GM23338 (cell line): ENCODE measurements around the gene NPLOC4. TPM values are rescaled to one million over a fixed set of nuclear protein-coding genes. Genes with fewer than 3 reads are reported as not detected.

Experiments
- ATAC-seq: fragments of 200-7000 bp; cut with Tn5 transposase; 3 replicates; pipeline ENCODE4 v1.9.1; 2020
- DNase-seq: peaks from one replicate; pipeline ENCODE4 v3.0.0-alpha.2; 2015; ENCODE audit warnings: low spot score
- H2AFZ ChIP-seq: fragments of 200-600 bp; sonication (generic); 2 replicates; pipeline ENCODE4 v1.8.0; 2016; ENCODE audit warnings: antibody characterized with exemption, mild to moderate bottlenecking, moderate library complexity
- H3F3A ChIP-seq: fragments of 200-600 bp; sonication (generic); replicated peaks from 2 replicates; pipeline ENCODE4 v1.8.0; 2017; ENCODE audit warnings: antibody characterized with exemption, mixed run types, low read depth
- H3K27ac ChIP-seq: fragments of 200-600 bp; sonication (generic); 2 replicates; pipeline ENCODE4 v1.6.1; 2016; ENCODE audit warnings: low read depth
- H3K27me3 ChIP-seq: fragments of 200-600 bp; sonication (generic); 2 replicates; pipeline ENCODE4 v1.8.0; 2016; ENCODE audit warnings: mild to moderate bottlenecking, mixed run types, moderate library complexity; ENCODE audit not compliant: insufficient read depth
- H3K36me3 ChIP-seq: fragments of 200-600 bp; sonication (generic); 2 replicates; pipeline ENCODE4 v1.8.0; 2016; ENCODE audit warnings: mild to moderate bottlenecking; ENCODE audit not compliant: insufficient read depth
- H3K4me1 ChIP-seq: fragments of 200-600 bp; sonication (generic); 2 replicates; pipeline ENCODE4 v1.8.0; 2016; ENCODE audit warnings: mild to moderate bottlenecking, moderate library complexity; ENCODE audit not compliant: insufficient read depth
- H3K4me2 ChIP-seq: fragments of 200-600 bp; sonication (generic); 2 replicates; pipeline ENCODE4 v1.7.1; 2017; ENCODE audit warnings: mixed run types
- H3K4me3 ChIP-seq: fragments of 200-600 bp; sonication (generic); 2 replicates; pipeline ENCODE4 v1.6.1; 2016; ENCODE audit warnings: mixed run types
- H3K79me2 ChIP-seq: fragments of 200-600 bp; sonication (generic); replicated peaks from 2 replicates; pipeline ENCODE4 v1.8.0; 2017; ENCODE audit warnings: mild to moderate bottlenecking; ENCODE audit not compliant: insufficient read depth
- H3K9me2 ChIP-seq: fragments of 200-600 bp; sonication (generic); 2 replicates; pipeline ENCODE4 v1.8.0; 2017; ENCODE audit not compliant: insufficient read depth
- H4K20me1 ChIP-seq: fragments of 200-600 bp; sonication (generic); replicated peaks from 2 replicates; pipeline ENCODE4 v1.8.0; 2017; ENCODE audit warnings: mild to moderate bottlenecking; ENCODE audit not compliant: insufficient read depth
- H3K27ac Mint-ChIP-seq: 2 replicates; pipeline ENCODE4 v1.8.0; 2020; ENCODE audit warnings: inconsistent platforms, mild to moderate bottlenecking, moderate library complexity, mixed read lengths
- H3K27me3 Mint-ChIP-seq: 3 replicates; pipeline ENCODE4 v1.8.0; 2022; ENCODE audit warnings: low read depth, mild to moderate bottlenecking, moderate library complexity, mixed read lengths, inconsistent platforms; ENCODE audit not compliant: insufficient read depth, poor library complexity
- H3K36me3 Mint-ChIP-seq: 3 replicates; pipeline ENCODE4 v1.8.0; 2021; ENCODE audit warnings: low read depth, mild to moderate bottlenecking, inconsistent platforms, moderate library complexity, mixed read lengths
- H3K4me1 Mint-ChIP-seq: 3 replicates; pipeline ENCODE4 v1.8.0; 2020; ENCODE audit warnings: mild to moderate bottlenecking, inconsistent platforms, mixed read lengths
- H3K4me3 Mint-ChIP-seq: 3 replicates; pipeline ENCODE4 v1.8.0; 2021; ENCODE audit warnings: moderate library complexity, mild to moderate bottlenecking, inconsistent platforms, mixed read lengths
- H3K9me3 Mint-ChIP-seq: 3 replicates; pipeline ENCODE4 v1.8.0; 2020; ENCODE audit warnings: moderate library complexity, mild to moderate bottlenecking, inconsistent platforms, mixed read lengths
- CREB1 ChIP-seq: fragments of 250-450 bp; sonication (Bioruptor Pico); IDR thresholded peaks from 2 replicates; pipeline ENCODE4 v1.5.0; 2020; ENCODE audit warnings: low read depth, mild to moderate bottlenecking, moderate library complexity
- CTCF ChIP-seq, 2 experiments: fragments of 200-600 bp in 1 of 2; sonication (generic) in 1 of 2; conservative IDR thresholded peaks; 2 replicates each; pipeline versions ENCODE4 v1.5.1 to v1.6.1; 2016 to 2017; ENCODE audit warnings: antibody characterized with exemption in 2 of 2, low read depth in 2 of 2, mild to moderate bottlenecking in 2 of 2, moderate library complexity in 1 of 2
- ETS1 ChIP-seq: IDR thresholded peaks from 2 replicates; pipeline ENCODE4 v1.6.1; 2016; ENCODE audit warnings: antibody characterized with exemption
- EZH2 ChIP-seq: fragments of 200-600 bp; sonication (generic); IDR thresholded peaks from one replicate; pipeline ENCODE4 v1.8.0; 2017; ENCODE audit warnings: antibody characterized with exemption, mild to moderate bottlenecking, low read depth; ENCODE audit not compliant: unreplicated experiment
- EZH2phosphoT487 ChIP-seq: fragments of 200-600 bp; sonication (generic); IDR thresholded peaks from one replicate; pipeline ENCODE4 v1.8.1; 2018; ENCODE audit warnings: antibody characterized with exemption; ENCODE audit not compliant: unreplicated experiment
- JUNB ChIP-seq: IDR thresholded peaks from one replicate; pipeline ENCODE4 v1.6.1; 2016; ENCODE audit warnings: antibody characterized with exemption; ENCODE audit not compliant: unreplicated experiment
- POLR2AphosphoS5 ChIP-seq: IDR thresholded peaks from 2 replicates; pipeline ENCODE4 v1.6.1; 2016; ENCODE audit warnings: antibody characterized with exemption, low read depth
- REST ChIP-seq: IDR thresholded peaks from one replicate; pipeline ENCODE4 v1.6.1; 2018; ENCODE audit warnings: antibody characterized with exemption; ENCODE audit not compliant: unreplicated experiment
- STAT1 ChIP-seq: IDR thresholded peaks from one replicate; pipeline ENCODE4 v1.6.1; 2016; ENCODE audit warnings: antibody characterized with exemption; ENCODE audit not compliant: unreplicated experiment
- ZNF114 ChIP-seq: fragments of 250-450 bp; sonication (Bioruptor Pico); IDR thresholded peaks from 2 replicates; pipeline ENCODE4 v1.5.0; 2020; ENCODE audit warnings: mild to moderate bottlenecking, moderate library complexity
- ZNF331 ChIP-seq: fragments of 250-450 bp; sonication (Bioruptor Pico); IDR thresholded peaks from 2 replicates; pipeline ENCODE4 v1.5.0; 2020; ENCODE audit warnings: low read depth, mild to moderate bottlenecking, moderate library complexity
- ZNF462 ChIP-seq: fragments of 250-450 bp; sonication (Bioruptor Pico); IDR thresholded peaks from 2 replicates; pipeline ENCODE4 v1.5.0; 2020; ENCODE audit warnings: mild to moderate bottlenecking, moderate library complexity
- polyA plus RNA-seq: library from polyadenylated mRNA; unstranded; fragments of >200 nt; fragmentation: Nextera tagmentation; extraction: Ambion mirVana; gene quantifications from 2 replicates; pipeline ENCODE4 v1.2.1, GENCODE V29; 2016
- total RNA-seq: library from RNA; depleted of rRNA; stranded (reverse); fragments of >200 nt; shearing (Covaris generic); gene quantifications from 2 replicates; pipeline ENCODE4 v1.2.3, GENCODE V29; 2014

The NPLOC4 gene
- total and polyA plus RNA-seq, 2 experiments from 2014 or later, result 24.1 to 79.1 TPM

GRCh38 chr17:81541123-81541522 lies 95.8 kb downstream of the NPLOC4 start (continued):
- TF ChIP-seq ZNF331 (CRISPR knock-in tag) (no peak), CREB1 (CRISPR knock-in tag) (no peak), ZNF114 (CRISPR knock-in tag) (no peak), JUNB (no peak), EZH2 (no peak), EZH2phosphoT487 (no peak)

GRCh38 chr17:81540676-81541027 lies 96.3 kb downstream of the NPLOC4 start:
- H3K9me2 ChIP-seq, result no peaks in the 10 kb centered on the region
- ATAC-seq (no peak), DNase-seq (no peak)
- TF ChIP-seq STAT1, result no peak
- TF ChIP-seq EZH2phosphoT487, result no peak
- no peak for TF ChIP-seq REST
- TF ChIP-seq ZNF114 (CRISPR knock-in tag), result no peak
- TF ChIP-seq POLR2AphosphoS5, result no peak
- no peak for TF ChIP-seq ZNF331 (CRISPR knock-in tag)
- no peak for TF ChIP-seq ETS1
- no peak for TF ChIP-seq ZNF462 (CRISPR knock-in tag)
- no peak for TF ChIP-seq CTCF (conservative IDR thresholded peaks at IDR 0.05; ENCODE audit: low read depth in 2 of 2)
- no peak for TF ChIP-seq CREB1 (CRISPR knock-in tag)
- H3K4me2 ChIP-seq, result no peak overlapping the region
- Mint-ChIP-seq H3K27me3 (peaks cover 15% of the 10 kb centered on the region), H3K4me1 (peaks cover 7% of the 10 kb centered on the region), H3K9me3 (no peaks in the 10 kb centered on the region; the same call in 2 of the 3 replicates), H3K27ac (no peak overlapping the region), H3K36me3 (peaks cover 6% of the 10 kb centered on the region; the same call in 2 of the 3 replicates), H3K4me3 (no peak overlapping the region)
- no peaks in the 10 kb centered on the region for H3K4me1 ChIP-seq
- no peaks in the 10 kb centered on the region for H3F3A ChIP-seq
- H4K20me1 ChIP-seq, result no peaks in the 10 kb centered on the region
- H3K27me3 ChIP-seq, result peaks cover 13% of the 10 kb centered on the region
- H3K36me3 ChIP-seq, result no peaks in the 10 kb centered on the region
- H2AFZ ChIP-seq, result no peak overlapping the region
- no peaks in the 10 kb centered on the region for H3K79me2 ChIP-seq
- H3K27ac ChIP-seq, result no peak overlapping the region
- no peak overlapping the region for H3K4me3 ChIP-seq
